HEK293 (cell line): Measurements from ENCODE around the gene SRRD.

Experiments used
- CTCF ChIA-PET: fragments of 350-600 bp; formaldehyde crosslinking; extraction: SDS; loops from one replicate; lab custom pipeline; 2021; ENCODE audit warnings: antibody characterized with exemption; lab: Yijun Ruan, JAX
- POLR2A ChIA-PET: fragments of 300-600 bp; formaldehyde crosslinking; extraction: SDS; loops from one replicate; lab custom pipeline; 2020; ENCODE audit warnings: antibody characterized with exemption, inconsistent platforms; lab: Yijun Ruan, JAX
- H3K27ac ChIP-seq: fragments of 200-500 bp; sonication (Bioruptor generic); 2 replicates; pipeline ENCODE4 v1.5.1; 2014; ENCODE audit warnings: low read depth, low read length, control low read depth, inconsistent platforms; ENCODE audit errors: extremely low read depth
- H3K36me3 ChIP-seq, 2 experiments: fragments of 200-500 bp in 1 of 2; sonication (Bioruptor generic) in 1 of 2; 1 replicate in 1 of 2; 2 replicates in 1 of 2; pipeline ENCODE4 v1.5.1; 2014 to 2017; ENCODE audit warnings: inconsistent platforms in 2 of 2, low read length in 2 of 2; ENCODE audit not compliant: control insufficient read depth in 2 of 2, insufficient read depth in 1 of 2
- H3K4me1 ChIP-seq: fragments of 200-500 bp; sonication (Bioruptor generic); 2 replicates; pipeline ENCODE4 v1.5.1; 2014; ENCODE audit warnings: mild to moderate bottlenecking, low read length, inconsistent platforms; ENCODE audit not compliant: control insufficient read depth, insufficient read depth
- H3K4me3 ChIP-seq: 2 replicates; pipeline ENCODE4 v1.5.1; 2011; ENCODE audit warnings: low read depth, mild to moderate bottlenecking, control low read depth, low read length, moderate library complexity
- H3K9me3 ChIP-seq: fragments of 200-500 bp; sonication (Bioruptor generic); 2 replicates; pipeline ENCODE4 v1.5.1; 2014; ENCODE audit warnings: low read depth, low read length, inconsistent platforms; ENCODE audit not compliant: control insufficient read depth, insufficient read depth
- GLI4 ChIP-seq: fragments of 450-650 bp; formaldehyde crosslinking; IDR thresholded peaks from 2 replicates; pipeline ENCODE4 v1.5.1; 2016; ENCODE audit warnings: missing biosample characterization, missing genetic modification characterization
- GLIS1 ChIP-seq: fragments of 450-650 bp; formaldehyde crosslinking; IDR thresholded peaks from 2 replicates; pipeline ENCODE4 v1.5.1; 2016; ENCODE audit warnings: missing biosample characterization, missing genetic modification characterization
- KLF1 ChIP-seq: fragments of 450-650 bp; formaldehyde crosslinking; IDR thresholded peaks from 2 replicates; pipeline ENCODE4 v1.5.1; 2016; ENCODE audit warnings: missing biosample characterization, missing genetic modification characterization
- KLF16 ChIP-seq: fragments of 450-650 bp; formaldehyde crosslinking; IDR thresholded peaks from 2 replicates; pipeline ENCODE4 v1.5.1; 2017; ENCODE audit warnings: missing biosample characterization, missing genetic modification characterization
- KLF8 ChIP-seq: fragments of 450-650 bp; formaldehyde crosslinking; IDR thresholded peaks from 2 replicates; pipeline ENCODE4 v1.5.1; 2016; ENCODE audit warnings: missing biosample characterization, missing genetic modification characterization
- MEIS1 ChIP-seq: sonication (generic); formaldehyde crosslinking; IDR thresholded peaks from 2 replicates; pipeline ENCODE4 v1.8.1; 2022; ENCODE audit warnings: missing genetic modification reagents, mild to moderate bottlenecking, borderline replicate concordance
- SCRT1 ChIP-seq: fragments of 450-650 bp; formaldehyde crosslinking; IDR thresholded peaks from 2 replicates; pipeline ENCODE4 v1.5.1; 2016; ENCODE audit warnings: missing biosample characterization, missing genetic modification characterization, borderline replicate concordance
- ZBTB17 ChIP-seq: fragments of 450-650 bp; formaldehyde crosslinking; IDR thresholded peaks from 2 replicates; pipeline ENCODE4 v1.5.1; 2016; ENCODE audit warnings: missing biosample characterization, missing genetic modification characterization
- ZBTB21 ChIP-seq: fragments of 450-650 bp; formaldehyde crosslinking; IDR thresholded peaks from 2 replicates; pipeline ENCODE4 v1.5.1; 2017; ENCODE audit warnings: missing biosample characterization, missing genetic modification characterization
- ZNF266 ChIP-seq: fragments of 450-650 bp; formaldehyde crosslinking; IDR thresholded peaks from 2 replicates; pipeline ENCODE4 v1.5.1; 2016; ENCODE audit warnings: missing biosample characterization, missing genetic modification characterization, low read depth
- ZNF274 ChIP-seq, 2 experiments: fragments of 200-500 bp in 1 of 2; fragments of 450-650 bp in 1 of 2; sonication (Bioruptor generic) in 1 of 2; formaldehyde crosslinking in 1 of 2; IDR thresholded peaks; 2 replicates each; pipeline versions ENCODE4 v1.5.1 to v1.6.1; 2014 to 2016; ENCODE audit warnings: borderline replicate concordance in 1 of 2, inconsistent platforms in 1 of 2, low read length in 1 of 2, missing biosample characterization in 1 of 2, missing genetic modification characterization in 1 of 2
- ZNF433 ChIP-seq: fragments of 450-650 bp; formaldehyde crosslinking; IDR thresholded peaks from 2 replicates; pipeline ENCODE4 v1.5.1; 2016; ENCODE audit warnings: missing biosample characterization, missing genetic modification characterization, low read depth
- ZNF48 ChIP-seq: fragments of 450-650 bp; formaldehyde crosslinking; IDR thresholded peaks from 2 replicates; pipeline ENCODE4 v1.5.1; 2016; ENCODE audit warnings: missing biosample characterization, missing genetic modification characterization
- ZNF501 ChIP-seq: fragments of 450-650 bp; formaldehyde crosslinking; IDR thresholded peaks from 2 replicates; pipeline ENCODE4 v1.5.1; 2016; ENCODE audit warnings: missing biosample characterization, missing genetic modification characterization
- ZNF514 ChIP-seq: fragments of 450-650 bp; formaldehyde crosslinking; IDR thresholded peaks from 2 replicates; pipeline ENCODE4 v1.5.1; 2016; ENCODE audit warnings: missing biosample characterization, missing genetic modification characterization
- ZNF521 ChIP-seq: fragments of 450-650 bp; formaldehyde crosslinking; IDR thresholded peaks from 2 replicates; pipeline ENCODE4 v1.5.1; 2017; ENCODE audit warnings: missing biosample characterization, mild to moderate bottlenecking, missing genetic modification characterization
- ZNF548 ChIP-seq: fragments of 450-650 bp; formaldehyde crosslinking; IDR thresholded peaks from 2 replicates; pipeline ENCODE4 v1.5.1; 2016; ENCODE audit warnings: missing biosample characterization, missing genetic modification characterization
- ZNF558 ChIP-seq: fragments of 450-650 bp; formaldehyde crosslinking; IDR thresholded peaks from 2 replicates; pipeline ENCODE4 v1.5.1; 2016; ENCODE audit warnings: missing biosample characterization, missing genetic modification characterization
- TF ChIP-seq, protein P1 (sequence below): IDR thresholded peaks from 2 replicates; pipeline ENCODE4 v1.6.1; 2011; ENCODE audit warnings: mild to moderate bottlenecking, low read depth, low read length, borderline replicate concordance
- TF ChIP-seq, protein P2 (sequence below): fragments of 450-650 bp; formaldehyde crosslinking; IDR thresholded peaks from 2 replicates; pipeline ENCODE4 v1.5.1; 2016; ENCODE audit warnings: missing biosample characterization, missing genetic modification characterization
- TF ChIP-seq, protein P3 (sequence below): fragments of 450-650 bp; formaldehyde crosslinking; IDR thresholded peaks from 2 replicates; pipeline ENCODE4 v1.5.1; 2016; ENCODE audit warnings: missing biosample characterization, missing genetic modification characterization, low read depth
- TF ChIP-seq, protein P4 (sequence below): fragments of 450-650 bp; formaldehyde crosslinking; IDR thresholded peaks from 2 replicates; pipeline ENCODE4 v1.5.1; 2016; ENCODE audit warnings: missing biosample characterization, missing genetic modification characterization

Gene SRRD

DNA sequence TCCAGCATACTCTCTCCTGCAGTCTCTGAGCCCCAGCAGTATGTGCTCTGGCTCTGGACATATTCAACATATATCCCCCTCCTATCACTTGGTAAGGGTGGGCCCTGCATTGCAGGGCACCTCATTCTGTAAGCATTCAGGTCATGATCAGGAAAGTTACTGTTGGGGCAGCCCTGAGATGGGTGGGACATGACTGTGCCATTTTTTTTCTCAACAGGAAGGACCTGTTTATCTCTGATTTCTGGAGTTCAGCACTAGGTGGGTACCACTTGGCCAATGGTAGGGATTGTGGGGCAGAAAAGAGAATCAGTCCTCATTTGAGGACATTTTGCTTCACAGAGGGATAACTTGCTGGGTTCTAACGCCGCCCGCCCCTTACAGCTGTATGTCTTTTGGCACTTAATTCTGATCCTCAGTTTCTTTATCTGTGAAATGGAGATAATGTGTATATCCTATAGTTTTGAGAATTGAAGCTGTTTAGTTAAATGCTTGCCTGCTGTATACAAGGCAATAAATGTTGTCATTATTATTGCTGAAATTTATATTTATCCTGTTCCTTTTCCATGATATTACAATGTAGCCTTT is 2.2 kb downstream of the SRRD start (continued):
- TF ChIP-seq SCRT1 (tag by site-specific recombination) (no peak), ZNF501 (tag by site-specific recombination) (no peak)

DNA sequence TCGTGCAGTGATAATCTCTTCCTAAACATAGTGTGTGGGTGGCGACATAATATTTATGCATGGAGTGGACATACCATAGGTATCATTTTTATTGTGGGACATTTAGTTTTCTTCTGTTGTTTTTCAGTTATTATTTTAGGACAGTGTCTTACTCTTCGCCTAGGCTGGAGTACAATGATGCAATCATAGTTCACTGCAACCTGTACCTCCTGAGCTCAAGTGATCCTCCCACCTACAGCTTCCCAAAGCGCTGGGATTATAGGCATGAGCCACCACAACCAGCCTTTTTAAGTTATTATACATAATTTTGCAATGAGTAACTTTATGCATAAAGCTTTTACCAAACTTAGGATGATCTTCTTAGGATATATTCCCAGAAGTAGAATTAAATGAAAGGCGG is 2.7 kb downstream of the SRRD start:
- no peak overlapping the region for H3K4me3 ChIP-seq
- TF ChIP-seq, protein P1, sequence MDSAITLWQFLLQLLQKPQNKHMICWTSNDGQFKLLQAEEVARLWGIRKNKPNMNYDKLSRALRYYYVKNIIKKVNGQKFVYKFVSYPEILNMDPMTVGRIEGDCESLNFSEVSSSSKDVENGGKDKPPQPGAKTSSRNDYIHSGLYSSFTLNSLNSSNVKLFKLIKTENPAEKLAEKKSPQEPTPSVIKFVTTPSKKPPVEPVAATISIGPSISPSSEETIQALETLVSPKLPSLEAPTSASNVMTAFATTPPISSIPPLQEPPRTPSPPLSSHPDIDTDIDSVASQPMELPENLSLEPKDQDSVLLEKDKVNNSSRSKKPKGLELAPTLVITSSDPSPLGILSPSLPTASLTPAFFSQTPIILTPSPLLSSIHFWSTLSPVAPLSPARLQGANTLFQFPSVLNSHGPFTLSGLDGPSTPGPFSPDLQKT, result no peak
- TF ChIP-seq GLI4 (tag by site-specific recombination) (no peak), ZNF266 (tag by site-specific recombination) (no peak), ZNF548 (no peak)
- TF ChIP-seq, all 188 proteins: peak for 0
- POLR2A ChIA-PET, result interaction anchor here (0.7 kb wide), 1 partner anchor 1085 kb away, joined by 7 read pairs; no protein-coding TSS in a partner anchor
- no peak overlapping the region for H3K27ac ChIP-seq
- peaks cover 20 to 62% of the 10 kb centered on the region in 2 experiments; a peak in 2 of 3 replicates for H3K36me3 ChIP-seq
- CTCF ChIA-PET, result interaction anchor here (0.7 kb wide), 1 partner anchor 53 kb away, joined by 4 read pairs; no protein-coding TSS in a partner anchor
- H3K9me3 ChIP-seq, result no peaks in the 10 kb centered on the region
- H3K4me1 ChIP-seq, result peaks cover 4% of the 10 kb centered on the region; the same call in 1 of the 2 replicates

DNA sequence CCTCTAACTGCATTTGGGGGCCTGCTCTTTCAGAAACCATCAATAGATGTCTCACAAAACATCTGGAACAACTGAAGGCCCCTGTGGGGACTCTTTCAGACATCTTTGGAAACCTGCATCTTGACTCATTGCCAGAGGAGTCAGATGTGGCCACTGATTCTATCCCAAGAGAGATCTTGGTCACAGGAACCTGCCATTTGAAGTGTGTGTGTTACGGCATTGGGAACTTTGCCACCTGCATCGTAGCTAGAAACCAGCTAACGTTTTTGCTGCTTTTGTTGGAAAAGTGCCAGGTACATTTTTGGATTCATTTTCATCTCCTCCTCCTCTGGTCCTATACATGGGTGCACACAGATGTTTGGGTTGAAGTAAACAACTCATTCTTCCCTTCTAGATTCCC is 4.3 kb downstream of the SRRD start:
- Histone ChIP-seq H3K4me1 (peaks cover 4% of the 10 kb centered on the region; the same call in 1 of the 2 replicates), H3K9me3 (no peaks in the 10 kb centered on the region)
- POLR2A ChIA-PET, result no interaction called here
- TF ChIP-seq KLF1 (tag by site-specific recombination), result no peak
- no peak for TF ChIP-seq MEIS1 (CRISPR knock-in tag)
- no peak for TF ChIP-seq ZNF521 (tag by site-specific recombination)
- no peak for TF ChIP-seq ZNF433
- no peak for TF ChIP-seq ZBTB21 (tag by site-specific recombination)
- TF ChIP-seq ZBTB17 (tag by site-specific recombination), result no peak
- no peak for TF ChIP-seq ZNF48 (tag by site-specific recombination)
- TF ChIP-seq, protein P2, sequence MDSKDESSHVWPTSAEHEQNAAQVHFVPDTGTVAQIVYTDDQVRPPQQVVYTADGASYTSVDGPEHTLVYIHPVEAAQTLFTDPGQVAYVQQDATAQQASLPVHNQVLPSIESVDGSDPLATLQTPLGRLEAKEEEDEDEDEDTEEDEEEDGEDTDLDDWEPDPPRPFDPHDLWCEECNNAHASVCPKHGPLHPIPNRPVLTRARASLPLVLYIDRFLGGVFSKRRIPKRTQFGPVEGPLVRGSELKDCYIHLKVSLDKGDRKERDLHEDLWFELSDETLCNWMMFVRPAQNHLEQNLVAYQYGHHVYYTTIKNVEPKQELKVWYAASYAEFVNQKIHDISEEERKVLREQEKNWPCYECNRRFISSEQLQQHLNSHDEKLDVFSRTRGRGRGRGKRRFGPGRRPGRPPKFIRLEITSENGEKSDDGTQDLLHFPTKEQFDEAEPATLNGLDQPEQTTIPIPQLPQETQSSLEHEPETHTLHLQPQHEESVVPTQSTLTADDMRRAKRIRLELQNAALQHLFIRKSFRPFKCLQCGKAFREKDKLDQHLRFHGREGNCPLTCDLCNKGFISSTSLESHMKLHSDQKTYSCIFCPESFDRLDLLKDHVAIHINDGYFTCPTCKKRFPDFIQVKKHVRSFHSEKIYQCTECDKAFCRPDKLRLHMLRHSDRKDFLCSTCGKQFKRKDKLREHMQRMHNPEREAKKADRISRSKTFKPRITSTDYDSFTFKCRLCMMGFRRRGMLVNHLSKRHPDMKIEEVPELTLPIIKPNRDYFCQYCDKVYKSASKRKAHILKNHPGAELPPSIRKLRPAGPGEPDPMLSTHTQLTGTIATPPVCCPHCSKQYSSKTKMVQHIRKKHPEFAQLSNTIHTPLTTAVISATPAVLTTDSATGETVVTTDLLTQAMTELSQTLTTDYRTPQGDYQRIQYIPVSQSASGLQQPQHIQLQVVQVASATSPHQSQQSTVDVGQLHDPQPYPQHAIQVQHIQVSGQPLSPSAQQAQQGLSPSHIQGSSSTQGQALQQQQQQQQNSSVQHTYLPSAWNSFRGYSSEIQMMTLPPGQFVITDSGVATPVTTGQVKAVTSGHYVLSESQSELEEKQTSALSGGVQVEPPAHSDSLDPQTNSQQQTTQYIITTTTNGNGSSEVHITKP (tag by site-specific recombination), result no peak
- no peak for TF ChIP-seq ZNF558 (tag by site-specific recombination)
- TF ChIP-seq, protein P3, sequence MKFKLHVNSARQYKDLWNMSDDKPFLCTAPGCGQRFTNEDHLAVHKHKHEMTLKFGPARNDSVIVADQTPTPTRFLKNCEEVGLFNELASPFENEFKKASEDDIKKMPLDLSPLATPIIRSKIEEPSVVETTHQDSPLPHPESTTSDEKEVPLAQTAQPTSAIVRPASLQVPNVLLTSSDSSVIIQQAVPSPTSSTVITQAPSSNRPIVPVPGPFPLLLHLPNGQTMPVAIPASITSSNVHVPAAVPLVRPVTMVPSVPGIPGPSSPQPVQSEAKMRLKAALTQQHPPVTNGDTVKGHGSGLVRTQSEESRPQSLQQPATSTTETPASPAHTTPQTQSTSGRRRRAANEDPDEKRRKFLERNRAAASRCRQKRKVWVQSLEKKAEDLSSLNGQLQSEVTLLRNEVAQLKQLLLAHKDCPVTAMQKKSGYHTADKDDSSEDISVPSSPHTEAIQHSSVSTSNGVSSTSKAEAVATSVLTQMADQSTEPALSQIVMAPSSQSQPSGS, result no peak
- no peak for TF ChIP-seq KLF16
- no peak for TF ChIP-seq ZNF274 (IDR thresholded peaks at IDR 0.05; ENCODE audit: low read length)
- TF ChIP-seq ZNF274 (tag by site-specific recombination; IDR thresholded peaks at IDR 0.05; ENCODE audit: borderline replicate concordance), result no peak
- no peak for TF ChIP-seq GLIS1 (tag by site-specific recombination)
- TF ChIP-seq ZNF514 (tag by site-specific recombination), result no peak
- no peak for TF ChIP-seq KLF8 (tag by site-specific recombination)
- TF ChIP-seq, protein P4, sequence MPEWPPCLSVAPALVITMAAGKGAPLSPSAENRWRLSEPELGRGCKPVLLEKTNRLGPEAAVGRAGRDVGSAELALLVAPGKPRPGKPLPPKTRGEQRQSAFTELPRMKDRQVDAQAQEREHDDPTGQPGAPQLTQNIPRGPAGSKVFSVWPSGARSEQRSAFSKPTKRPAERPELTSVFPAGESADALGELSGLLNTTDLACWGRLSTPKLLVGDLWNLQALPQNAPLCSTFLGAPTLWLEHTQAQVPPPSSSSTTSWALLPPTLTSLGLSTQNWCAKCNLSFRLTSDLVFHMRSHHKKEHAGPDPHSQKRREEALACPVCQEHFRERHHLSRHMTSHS (tag by site-specific recombination), result no peak
- TF ChIP-seq, all 188 proteins: peak for 0
- no peak overlapping the region for H3K4me3 ChIP-seq
- H3K27ac ChIP-seq, result no peak overlapping the region
- CTCF ChIA-PET, result interaction anchor here (0.6 kb wide), 1 partner anchor 135 kb away, joined by 3 read pairs; no protein-coding TSS in a partner anchor
- H3K36me3 ChIP-seq, result peaks cover 26 to 73% of the 10 kb centered on the region in 2 experiments
